GM12873 (cell line): ENCODE results near the gene CACHD1.

Source experiments
- CTCF ChIP-seq: IDR thresholded peaks from 2 replicates; pipeline ENCODE4 v1.5.1; 2012; ENCODE audit warnings: low read depth, mild to moderate bottlenecking, moderate library complexity, low read length, control low read depth; ENCODE audit not compliant: insufficient read depth; ENCODE audit errors: missing control alignments

The CACHD1 gene

GRCh38 chr1:64535938-64536835 is 66.3 kb downstream of the CACHD1 start:
- TF ChIP-seq CTCF: no peak

GRCh38 chr1:64536836-64537490 is 67.0 kb downstream of the CACHD1 start:
- TF ChIP-seq CTCF: no peak

DNA sequence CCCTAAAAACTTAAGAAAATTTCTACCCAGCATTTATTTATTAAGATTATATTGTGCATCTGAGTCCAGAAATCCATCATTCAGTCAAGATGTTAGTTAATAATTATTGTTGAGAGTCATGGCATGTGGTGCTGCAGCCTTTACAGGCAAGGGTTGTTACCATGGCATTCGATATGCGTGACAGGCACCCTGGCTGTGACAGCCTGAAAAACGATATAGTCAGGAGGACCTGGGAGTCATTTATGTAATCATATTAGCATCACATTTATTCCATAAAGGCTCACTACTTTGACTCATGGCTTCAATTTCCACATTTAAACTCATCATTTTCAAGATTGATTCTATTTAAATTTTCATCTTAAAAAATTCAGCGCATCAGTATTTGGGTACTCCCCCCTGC is 68.0 kb downstream of the CACHD1 start:
- TF ChIP-seq CTCF: no peak

- no peak for TF ChIP-seq CTCF
Measured at GRCh38 chr1:64538389-64538788, 68.5 kb downstream of the CACHD1 start.

GRCh38 chr1:64539289-64539688 is 69.4 kb downstream of the CACHD1 start:
- TF ChIP-seq CTCF: no peak

DNA sequence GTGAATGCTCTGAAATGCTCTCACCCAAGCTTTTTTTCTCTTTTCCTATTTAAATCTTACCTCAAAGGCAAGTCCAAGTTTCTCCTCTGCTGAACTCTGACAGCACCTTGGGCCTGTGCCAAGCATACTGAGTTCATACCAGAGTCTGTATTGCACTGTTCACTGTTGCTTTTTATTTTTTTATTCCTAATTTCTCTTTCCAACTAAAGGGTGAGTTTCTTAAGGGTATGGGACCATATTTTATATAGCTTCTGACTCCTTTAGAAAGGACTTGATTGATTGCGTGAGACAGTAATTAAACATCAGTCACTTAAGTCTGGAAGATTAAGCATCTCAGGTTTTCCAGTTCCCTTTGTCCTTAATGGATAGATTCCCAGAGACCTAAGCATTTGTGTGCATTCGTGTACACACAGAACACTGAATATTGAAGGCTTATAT is 69.9 kb downstream of the CACHD1 start:
- no peak for TF ChIP-seq CTCF

DNA sequence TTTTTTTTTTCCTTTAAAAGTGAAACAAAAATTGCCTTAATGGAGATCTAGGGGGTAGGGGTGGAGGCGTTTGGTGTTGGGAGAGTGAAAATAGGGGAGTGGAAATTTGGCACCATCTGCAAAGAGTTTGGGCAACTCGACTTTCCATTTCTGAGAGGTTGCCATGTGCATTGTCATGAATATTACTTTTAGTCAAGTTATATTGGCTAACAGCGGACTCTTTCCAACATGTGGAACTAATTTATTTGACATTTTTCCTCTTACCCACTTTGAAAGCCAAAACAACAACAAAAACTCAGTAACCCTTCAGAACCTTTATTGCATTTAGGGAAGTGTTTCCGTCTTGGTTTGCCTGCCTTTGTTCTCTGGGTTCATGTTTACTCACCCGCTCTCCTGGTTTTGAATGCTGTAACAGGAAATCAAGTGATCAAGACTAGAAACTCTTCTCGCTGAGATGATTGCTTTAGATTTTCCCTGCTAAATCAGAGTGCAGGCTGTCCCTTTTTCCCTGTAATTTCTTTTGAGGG is 70.4 kb downstream of the CACHD1 start:
- TF ChIP-seq CTCF: no peak
